ENCODE data around the gene C10orf105.

DNA sequence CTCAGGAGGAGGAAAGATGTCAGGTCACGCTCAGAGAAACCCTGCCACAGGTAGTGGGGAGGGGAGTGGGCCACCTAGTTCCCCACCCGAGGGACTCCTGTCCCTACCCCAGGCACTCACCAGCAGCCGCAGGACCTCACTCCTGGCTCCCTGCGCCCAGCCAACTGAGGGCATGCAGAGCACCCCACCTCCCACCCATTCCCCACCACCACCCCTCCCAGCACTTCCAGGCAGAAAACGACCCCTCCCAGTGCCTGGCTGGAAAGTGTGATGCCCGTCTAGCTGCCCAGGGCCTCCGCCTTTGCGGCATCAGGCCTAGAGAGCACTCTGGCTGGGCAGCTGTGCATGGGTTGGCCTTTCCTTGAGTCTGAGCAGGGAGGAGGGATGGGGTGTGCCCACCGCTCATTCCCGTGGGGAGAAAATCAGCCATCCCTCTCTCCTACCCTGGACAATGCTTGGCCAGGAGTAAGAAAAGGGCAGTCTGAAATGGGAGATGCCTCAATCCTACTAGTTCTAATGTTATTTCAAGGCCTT, 1.3 kb downstream of the C10orf105 start:
- no peak for TF ChIP-seq RFX5 (IDR thresholded peaks at IDR 0.05; ENCODE audit: low read depth, low read length)
- TF ChIP-seq POLR2A (IDR thresholded peaks at IDR 0.05; ENCODE audit: insufficient read depth in 1 of 2, low read depth in 2 of 2, low read length in 2 of 2): no peak
- TF ChIP-seq MED8 (CRISPR knock-in tag; IDR thresholded peaks at IDR 0.05; ENCODE audit: insufficient replicate concordance): no peak
- TF ChIP-seq TARDBP (CRISPR knock-in tag; IDR thresholded peaks at IDR 0.05): no peak
- no peak for TF ChIP-seq CHD4 (IDR thresholded peaks at IDR 0.05; ENCODE audit: borderline replicate concordance, low read length)
- TF ChIP-seq, protein P1, sequence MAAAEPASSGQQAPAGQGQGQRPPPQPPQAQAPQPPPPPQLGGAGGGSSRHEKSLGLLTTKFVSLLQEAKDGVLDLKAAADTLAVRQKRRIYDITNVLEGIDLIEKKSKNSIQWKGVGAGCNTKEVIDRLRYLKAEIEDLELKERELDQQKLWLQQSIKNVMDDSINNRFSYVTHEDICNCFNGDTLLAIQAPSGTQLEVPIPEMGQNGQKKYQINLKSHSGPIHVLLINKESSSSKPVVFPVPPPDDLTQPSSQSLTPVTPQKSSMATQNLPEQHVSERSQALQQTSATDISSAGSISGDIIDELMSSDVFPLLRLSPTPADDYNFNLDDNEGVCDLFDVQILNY (CRISPR knock-in tag; conservative IDR thresholded peaks at IDR 0.05): no peak
